PC-3 (cell line): ENCODE results near the gene KCTD17.

Experiments
- EZH2 ChIP-seq: fragments of 300-600 bp; sonication (generic); IDR thresholded peaks from one replicate; pipeline ENCODE4 v1.6.1; 2017; ENCODE audit warnings: antibody characterized with exemption, mild to moderate bottlenecking, low read length; ENCODE audit not compliant: unreplicated experiment
- EZH2phosphoT487 ChIP-seq: fragments of 300-600 bp; sonication (generic); IDR thresholded peaks from 2 replicates; pipeline ENCODE4 v1.6.1; 2018; ENCODE audit warnings: mild to moderate bottlenecking, antibody characterized with exemption, low read length, borderline replicate concordance
- TF ChIP-seq, protein P1 (sequence below): fragments of 300-600 bp; sonication (generic); conservative IDR thresholded peaks from 2 replicates; pipeline ENCODE4 v1.5.1; 2017; ENCODE audit warnings: antibody characterized with exemption, low read depth, mild to moderate bottlenecking, low read length

DNA sequence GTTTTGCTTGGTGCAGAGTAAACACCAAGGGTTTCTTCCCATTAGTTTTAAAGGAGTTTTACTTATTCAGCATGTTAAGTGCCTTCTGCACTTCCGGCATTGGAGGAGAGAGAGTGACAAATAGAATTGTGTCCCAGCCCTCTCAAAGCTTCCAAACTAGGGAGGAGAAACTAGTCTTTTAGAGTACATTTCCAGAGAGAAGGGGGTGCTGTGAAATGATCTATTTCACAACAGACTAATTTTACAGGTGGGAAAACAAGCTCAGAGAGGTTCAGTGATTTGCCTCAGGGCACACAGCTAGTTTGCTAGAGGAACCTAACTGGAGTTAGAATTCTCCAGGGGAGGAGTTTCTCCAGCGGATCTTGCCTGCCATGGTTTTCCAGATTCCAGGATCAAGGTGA is 19.4 kb upstream of the KCTD17 start:
- TF ChIP-seq EZH2phosphoT487 (no peak), EZH2 (no peak)
- TF ChIP-seq, protein P1, sequence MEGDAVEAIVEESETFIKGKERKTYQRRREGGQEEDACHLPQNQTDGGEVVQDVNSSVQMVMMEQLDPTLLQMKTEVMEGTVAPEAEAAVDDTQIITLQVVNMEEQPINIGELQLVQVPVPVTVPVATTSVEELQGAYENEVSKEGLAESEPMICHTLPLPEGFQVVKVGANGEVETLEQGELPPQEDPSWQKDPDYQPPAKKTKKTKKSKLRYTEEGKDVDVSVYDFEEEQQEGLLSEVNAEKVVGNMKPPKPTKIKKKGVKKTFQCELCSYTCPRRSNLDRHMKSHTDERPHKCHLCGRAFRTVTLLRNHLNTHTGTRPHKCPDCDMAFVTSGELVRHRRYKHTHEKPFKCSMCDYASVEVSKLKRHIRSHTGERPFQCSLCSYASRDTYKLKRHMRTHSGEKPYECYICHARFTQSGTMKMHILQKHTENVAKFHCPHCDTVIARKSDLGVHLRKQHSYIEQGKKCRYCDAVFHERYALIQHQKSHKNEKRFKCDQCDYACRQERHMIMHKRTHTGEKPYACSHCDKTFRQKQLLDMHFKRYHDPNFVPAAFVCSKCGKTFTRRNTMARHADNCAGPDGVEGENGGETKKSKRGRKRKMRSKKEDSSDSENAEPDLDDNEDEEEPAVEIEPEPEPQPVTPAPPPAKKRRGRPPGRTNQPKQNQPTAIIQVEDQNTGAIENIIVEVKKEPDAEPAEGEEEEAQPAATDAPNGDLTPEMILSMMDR = no peak
